Esophagus squamous epithelium (tissue), 4 donors: ENCODE data around the gene PIGV.

Experiments used
- CTCF ChIP-seq, 6 experiments: fragments of 450-650 bp in 4 of 6; fragments of 200-600 bp in 2 of 6; sonication (generic) in 2 of 6; IDR thresholded peaks; one replicate each; pipeline ENCODE4 v1.5.1; 2016 to 2019; ENCODE audit warnings: antibody characterized with exemption in 6 of 6, mild to moderate bottlenecking in 4 of 6, moderate library complexity in 4 of 6
- POLR2A ChIP-seq, 4 donors: fragments of 450-650 bp; IDR thresholded peaks; one replicate each; pipeline ENCODE4 v1.6.1; 2017; ENCODE audit warnings: antibody characterized with exemption in 4 of 4, mild to moderate bottlenecking in 4 of 4, moderate library complexity in 3 of 4

- TF ChIP-seq CTCF (IDR thresholded peaks at IDR 0.05) (no peak), POLR2A (IDR thresholded peaks at IDR 0.05) (no peak)
Measured at GRCh38 chr1:26789931-26790330, 2.2 kb downstream of the PIGV start.
